ENCODE results near the gene POLA2.
A peak's percentile ranks its signal among the peaks of the same experiment; 100 is the strongest.
"Not testable (repeated sequence)": the region's sequence is repeated elsewhere in the genome, so short reads cannot be mapped to it uniquely, and the experiment has no call there.

POLA2 gene

DNA sequence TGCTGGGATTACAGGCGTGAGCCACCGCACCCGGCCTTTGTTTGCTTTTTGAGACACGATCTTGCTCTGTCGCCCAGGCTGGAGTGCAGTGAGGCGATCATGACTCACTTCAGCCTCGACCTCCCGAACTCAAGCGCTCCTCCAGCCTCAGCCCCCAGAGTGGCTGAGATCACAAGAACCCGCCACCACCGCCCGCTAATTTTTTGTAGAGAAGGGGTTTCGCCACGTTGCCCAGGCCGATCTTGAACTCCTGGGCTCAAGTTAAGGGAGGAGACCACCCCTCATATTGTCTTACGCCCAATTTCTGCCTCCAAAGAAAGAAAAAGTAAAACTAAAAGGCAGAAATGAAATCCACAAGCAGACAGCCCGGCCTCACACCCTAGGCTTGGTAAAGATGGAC is 1.5 kb upstream of the POLA2 start:
- H3K27ac ChIP-seq: no peak overlapping the region
- TF ChIP-seq ZFX (IDR thresholded peaks at IDR 0.05; ENCODE audit: borderline replicate concordance) (no peak), CTCF (IDR thresholded peaks at IDR 0.05) (no peak)

GRCh38 chr11:65260756-65261590 is 789 bp upstream of the POLA2 start:
- peak overlapping the region; percentile 88 for H3K27ac ChIP-seq
- TF ChIP-seq ZFX (IDR thresholded peaks at IDR 0.05; ENCODE audit: borderline replicate concordance) (no peak), CTCF (IDR thresholded peaks at IDR 0.05) (no peak)

GRCh38 chr11:65262381-65262680 is 569 bp downstream of the POLA2 start:
- TF ChIP-seq CTCF (IDR thresholded peaks at IDR 0.05) (no peak), ZFX (IDR thresholded peaks at IDR 0.05; ENCODE audit: borderline replicate concordance) (no peak)
- peak overlapping the region; percentile 88 for H3K27ac ChIP-seq

DNA sequence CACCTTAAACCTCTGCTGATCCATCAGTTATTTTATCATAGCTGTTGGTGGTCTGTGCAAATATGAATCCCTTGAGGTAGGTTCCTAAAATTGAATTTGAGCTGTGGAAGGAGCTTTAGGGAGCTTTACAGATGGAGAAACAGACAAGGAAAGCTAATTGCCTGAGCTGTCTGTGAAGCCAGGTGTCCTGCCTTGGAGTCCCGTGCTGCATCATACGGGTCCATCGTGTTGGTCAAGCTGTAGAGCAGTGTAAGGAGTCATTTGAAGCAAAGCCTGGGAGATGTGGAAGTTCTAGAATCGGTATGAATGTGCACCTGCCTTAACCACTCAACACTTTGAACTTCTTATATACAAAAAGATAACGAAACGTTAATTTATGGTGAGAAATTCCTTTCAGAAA is 1.0 kb downstream of the POLA2 start:
- TF ChIP-seq ZFX (IDR thresholded peaks at IDR 0.05; ENCODE audit: borderline replicate concordance): no peak
- H3K27ac ChIP-seq: peak overlapping the region; percentile 88

DNA sequence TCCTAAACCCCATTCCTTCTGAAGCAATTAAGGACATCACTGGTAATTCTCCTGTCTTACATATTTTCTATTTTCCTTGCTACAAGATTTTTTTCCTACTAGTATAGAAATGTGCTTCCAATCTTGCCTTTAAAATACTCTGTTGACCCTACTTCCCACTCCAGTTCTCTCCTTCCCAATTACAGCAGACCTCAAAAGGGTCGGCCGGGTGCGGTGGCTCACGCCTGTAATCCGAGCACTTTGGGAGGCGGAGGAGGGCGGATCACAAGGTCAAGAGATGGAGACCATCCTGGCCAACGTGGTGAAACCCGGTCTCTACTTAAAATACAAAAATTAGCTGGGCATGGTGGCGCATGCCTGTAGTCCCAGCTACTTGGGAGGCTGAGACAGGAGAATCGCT is 3.0 kb downstream of the POLA2 start:
- H3K27ac ChIP-seq: not testable (repeated sequence)

DNA sequence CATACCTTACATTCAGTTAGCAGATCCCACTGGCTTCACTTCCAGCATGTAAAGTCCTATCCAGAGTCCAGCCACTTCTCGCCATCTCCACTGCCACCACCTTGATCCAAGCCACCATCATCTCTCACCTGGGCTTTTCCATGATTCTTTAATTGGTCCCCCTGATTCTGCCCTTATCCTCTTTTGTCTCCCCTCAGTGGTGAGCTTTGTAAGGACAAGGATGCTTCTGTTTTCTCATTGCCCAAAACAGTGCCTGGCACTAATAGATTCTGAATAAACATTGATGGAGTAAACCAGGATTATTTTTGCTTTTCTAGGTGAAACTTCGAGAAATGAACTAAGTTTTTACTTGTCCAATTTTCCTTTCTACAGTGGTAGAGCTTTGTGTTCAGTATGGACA is 4.4 kb downstream of the POLA2 start:
- no peak for TF ChIP-seq CTCF (IDR thresholded peaks at IDR 0.05)
- TF ChIP-seq ZFX (IDR thresholded peaks at IDR 0.05; ENCODE audit: borderline replicate concordance): no peak

GRCh38 chr11:65274735-65275682 is 13.2 kb downstream of the POLA2 start:
- H3K27ac ChIP-seq: peak overlapping the region; percentile 67
- peak; percentile 89 for TF ChIP-seq CTCF (IDR thresholded peaks at IDR 0.05)
- TF ChIP-seq ZFX (IDR thresholded peaks at IDR 0.05; ENCODE audit: borderline replicate concordance): no peak

More for the DNA sequence above, 4.4 kb downstream of the POLA2 start:
- H3K27ac ChIP-seq: no peak overlapping the region

GRCh38 chr11:65275906-65276305 is 14.1 kb downstream of the POLA2 start:
- TF ChIP-seq CTCF (IDR thresholded peaks at IDR 0.05): no peak
- no peak for TF ChIP-seq ZFX (IDR thresholded peaks at IDR 0.05; ENCODE audit: borderline replicate concordance)
- H3K27ac ChIP-seq: peak overlapping the region; percentile 67
